NCI-H2029 treated with DMSO at 0.1 percent for 48 hours (cell line): ENCODE results near the gene THSD4.

Experiments used
- DNase-seq: peaks from one replicate; lab custom pipeline; 2025; lab: John Stamatoyannopoulos, UW

THSD4 gene

DNA sequence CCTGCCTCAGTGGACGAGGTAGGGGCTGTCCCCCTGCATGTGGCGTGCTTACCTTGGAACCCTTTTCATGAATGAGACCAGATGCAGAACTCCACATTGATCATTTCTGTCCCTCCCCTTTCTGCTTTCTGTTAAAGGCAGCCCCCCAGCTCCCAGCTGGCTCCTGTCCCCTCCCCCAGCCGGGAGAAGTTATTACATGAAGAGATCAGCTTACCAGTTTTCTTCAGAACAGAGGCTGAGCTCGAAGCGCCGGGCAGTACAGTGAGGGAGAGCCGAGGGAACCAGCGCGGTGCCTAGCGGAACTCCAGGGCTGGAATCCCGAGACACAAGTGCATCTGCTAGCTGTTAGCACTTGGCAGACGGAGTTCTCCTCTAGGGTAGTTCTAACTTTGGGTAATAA lies 431.7 kb downstream of the THSD4 start:
- DNase-seq: no peak

DNA sequence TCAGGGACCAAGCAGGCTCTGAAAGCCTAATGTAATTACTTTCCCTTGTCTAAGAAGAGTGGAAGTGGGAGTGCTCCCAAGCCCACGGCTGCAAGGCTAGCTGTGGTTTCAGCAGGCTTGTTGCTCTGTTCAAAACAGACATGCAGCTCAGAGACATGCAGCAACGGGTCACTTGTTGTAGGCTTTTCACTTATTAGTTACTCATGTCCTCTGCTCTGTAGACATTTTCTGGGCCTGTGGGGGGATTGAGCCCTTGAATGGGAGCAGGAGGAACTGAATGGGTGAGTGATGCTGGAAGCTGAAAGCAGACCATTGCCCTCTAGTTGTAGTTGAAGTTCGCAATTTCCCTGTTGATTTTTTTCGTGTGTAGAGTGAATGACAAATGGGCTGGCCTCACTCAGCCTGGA lies 433.1 kb downstream of the THSD4 start:
- DNase-seq: no peak

DNA sequence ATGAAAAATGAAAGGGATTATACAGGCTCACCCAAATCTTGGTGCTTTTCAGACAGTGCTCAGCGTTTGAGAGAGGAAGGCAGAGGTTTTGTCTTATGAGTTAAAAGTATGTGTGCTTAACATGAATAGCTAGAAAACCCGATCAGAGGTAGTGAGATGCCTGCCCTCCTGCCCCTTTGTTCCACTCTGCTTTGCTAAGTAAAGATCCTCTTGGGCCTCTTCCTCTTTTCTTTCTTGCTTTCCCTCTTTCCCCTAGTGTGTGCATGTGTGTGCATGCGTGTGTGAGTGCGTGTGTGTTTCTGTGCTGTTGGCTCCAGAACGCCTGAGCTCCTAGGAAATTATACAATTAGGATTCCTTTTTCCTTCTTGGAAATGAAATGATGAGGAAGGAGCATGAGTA lies 433.8 kb downstream of the THSD4 start:
- DNase-seq: no peak

DNA sequence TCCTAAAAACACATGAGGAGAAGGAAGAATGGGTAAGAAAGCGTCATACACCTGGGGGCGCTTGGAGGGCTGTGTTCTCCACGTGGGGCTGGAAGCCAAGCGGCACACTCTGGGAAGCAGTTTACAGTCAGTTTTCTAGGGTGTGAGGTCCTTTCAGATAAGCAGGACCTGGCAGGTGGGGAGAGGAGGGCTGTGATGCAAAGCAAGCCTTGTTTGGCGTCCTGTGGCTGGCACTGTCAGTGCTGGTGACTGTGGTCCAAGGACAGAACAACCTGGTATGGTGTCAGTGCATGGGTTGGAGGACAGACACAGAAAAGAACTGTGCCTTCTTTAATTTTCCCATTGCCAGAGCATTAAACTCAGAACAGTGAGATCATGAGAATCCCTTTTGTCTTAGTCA lies 434.4 kb downstream of the THSD4 start:
- DNase-seq: no peak

DNA sequence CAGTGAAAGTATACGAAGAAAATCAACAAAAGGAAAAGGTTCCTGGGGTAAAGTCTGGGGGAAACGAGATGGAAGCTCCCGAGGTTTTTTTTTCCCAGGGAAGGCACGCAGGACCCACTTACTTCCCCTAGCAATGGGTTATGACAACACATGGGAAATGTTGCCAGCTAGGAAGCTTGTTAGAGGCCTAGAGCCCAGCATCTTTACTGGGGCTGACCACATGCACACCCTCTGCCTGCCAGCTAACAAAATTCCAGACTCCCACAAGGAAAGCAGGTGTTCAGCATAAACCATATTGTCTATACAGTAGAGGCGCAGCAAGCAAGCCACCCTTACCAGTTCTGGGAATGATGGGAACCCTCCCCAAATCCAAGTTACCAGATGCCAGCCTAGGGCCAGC lies 436.3 kb downstream of the THSD4 start:
- DNase-seq: no peak

DNA sequence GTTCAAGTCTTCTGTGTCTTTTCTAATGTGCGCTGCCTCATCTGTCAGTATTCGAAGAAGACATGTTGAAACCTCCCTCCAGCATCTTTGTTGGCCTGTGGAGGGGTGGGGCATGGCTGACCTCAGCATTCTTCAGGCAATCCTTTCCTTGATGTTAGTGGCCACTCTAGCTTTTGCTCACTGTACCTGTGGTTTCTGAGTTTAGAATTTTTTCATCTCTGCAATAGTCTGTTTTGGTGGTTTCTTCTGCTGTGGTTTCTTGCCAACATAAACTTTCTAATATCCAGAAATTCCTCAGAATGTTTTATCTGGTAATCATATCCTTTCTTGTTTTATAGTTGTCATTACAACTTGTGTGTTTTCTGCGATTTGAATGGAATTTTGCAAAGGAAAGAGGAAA lies 443.8 kb downstream of the THSD4 start:
- no peak for DNase-seq

DNA sequence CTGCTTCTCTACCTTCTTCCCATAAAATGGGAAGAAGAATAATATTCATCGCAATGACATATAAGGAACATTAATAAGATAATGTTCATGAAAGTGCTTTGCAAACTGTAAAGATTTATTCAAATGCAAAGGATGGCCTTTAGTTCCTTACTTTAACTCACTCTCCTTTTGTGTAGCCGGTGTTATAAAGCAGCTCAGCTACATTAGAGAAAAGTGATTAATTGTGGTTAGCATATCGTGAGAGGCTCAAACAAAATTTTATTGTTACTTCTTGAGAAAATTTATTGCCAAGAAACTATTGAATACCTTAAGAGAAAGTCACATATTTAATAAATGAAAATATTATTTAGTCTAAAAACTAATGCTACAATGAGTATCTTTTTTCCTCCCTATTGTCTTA lies 444.3 kb downstream of the THSD4 start:
- DNase-seq: no peak

DNA sequence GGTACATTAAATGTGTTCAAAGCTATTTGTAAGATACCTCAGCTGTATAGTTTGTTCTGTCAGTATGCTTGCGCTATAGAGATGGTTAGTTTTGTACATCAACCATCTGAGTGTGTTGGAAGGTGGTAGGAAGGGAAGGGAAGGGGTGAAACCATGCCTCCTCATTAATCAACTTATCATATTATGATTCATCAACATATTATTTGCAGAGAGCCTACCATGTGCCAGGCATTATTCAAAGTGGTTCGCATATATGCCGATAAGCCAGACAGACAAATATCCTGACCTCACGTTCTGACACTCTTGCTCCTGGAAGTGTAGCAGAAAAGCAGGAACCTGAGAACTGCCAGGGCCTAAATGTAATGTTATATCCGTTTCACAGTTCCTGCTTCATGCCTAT lies 447.0 kb downstream of the THSD4 start:
- DNase-seq: no peak

DNA sequence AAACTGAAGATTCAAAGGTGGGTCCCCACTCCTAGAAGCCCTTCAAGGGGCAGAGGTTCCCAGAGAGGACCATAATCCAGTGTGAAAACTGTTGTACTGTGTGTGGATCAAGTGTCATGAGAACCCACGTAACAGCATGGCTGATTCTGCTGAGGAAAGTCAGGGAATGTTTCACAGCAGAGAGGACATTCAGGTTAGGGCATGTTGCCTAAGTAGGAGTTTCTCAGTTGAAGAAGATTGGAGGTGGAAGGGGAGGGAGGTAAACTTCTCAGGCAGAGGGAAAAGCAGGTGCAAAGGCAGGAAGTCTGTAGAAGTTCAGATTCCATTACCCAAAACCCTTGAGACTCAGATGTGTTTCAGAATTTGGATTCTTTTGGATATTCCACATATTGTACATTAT lies 448.9 kb downstream of the THSD4 start:
- no peak for DNase-seq

DNA sequence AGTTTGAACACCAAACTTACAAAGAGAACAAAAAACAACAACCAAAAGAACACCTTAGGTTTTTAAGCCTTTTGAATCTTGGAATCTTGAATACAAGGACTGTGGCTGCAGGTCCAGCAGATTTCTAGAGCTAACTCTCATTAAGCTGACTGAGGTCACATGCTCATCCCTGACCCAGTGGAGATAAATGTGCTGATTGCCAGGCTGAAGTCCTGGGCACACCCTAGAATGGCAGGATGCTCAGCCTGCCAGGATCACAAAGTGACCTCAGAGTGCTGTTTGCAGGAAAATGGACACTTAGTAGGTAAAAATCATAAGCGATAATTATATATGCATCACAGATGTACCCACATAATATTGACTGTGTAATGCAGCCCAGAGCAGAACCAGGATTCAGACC lies 449.7 kb downstream of the THSD4 start:
- no peak for DNase-seq

DNA sequence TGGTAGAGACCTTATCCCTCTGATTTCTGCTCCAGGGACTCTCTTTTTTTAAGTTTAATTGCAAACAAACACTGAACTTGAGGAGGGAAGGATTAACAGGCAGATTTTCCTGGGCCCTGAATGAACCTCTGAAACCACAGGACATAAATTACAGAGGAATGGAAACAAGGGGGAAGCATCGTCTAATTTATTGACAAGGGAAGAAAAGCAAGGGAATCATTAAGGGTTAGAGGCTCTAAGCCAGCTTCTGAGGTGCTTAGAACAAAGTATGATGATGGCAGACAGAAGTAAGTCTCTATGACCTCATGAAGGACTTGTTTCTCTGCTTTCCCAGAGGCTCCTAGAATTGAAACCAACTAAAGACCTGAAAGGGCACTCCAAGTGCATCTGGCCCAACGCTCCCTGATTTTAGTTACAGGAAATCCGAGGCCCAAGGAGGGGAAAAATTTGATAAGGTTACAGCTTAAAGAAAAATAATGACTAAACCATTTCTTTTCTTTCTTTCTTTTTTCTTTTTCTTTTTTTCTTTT lies 450.4 kb downstream of the THSD4 start:
- no peak for DNase-seq

DNA sequence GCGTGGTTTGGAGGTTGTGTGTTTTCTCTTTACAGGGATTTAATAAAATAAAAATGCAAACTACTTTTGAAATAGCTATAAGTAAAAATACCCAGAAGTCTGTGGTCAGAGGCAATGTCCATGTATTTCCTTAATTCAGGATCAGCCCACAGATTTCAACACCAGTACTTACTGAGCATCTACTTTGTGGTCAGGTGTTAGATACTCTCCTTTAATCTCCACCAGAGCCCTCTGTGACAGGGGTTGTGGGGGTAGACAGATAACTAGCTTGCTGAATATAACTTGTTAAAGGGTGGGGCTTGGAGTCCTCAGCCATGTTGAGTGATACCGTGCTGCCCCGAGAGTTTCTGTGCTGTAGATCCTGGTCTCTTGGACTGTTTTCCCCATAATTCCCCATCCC lies 451.0 kb downstream of the THSD4 start:
- no peak for DNase-seq

DNA sequence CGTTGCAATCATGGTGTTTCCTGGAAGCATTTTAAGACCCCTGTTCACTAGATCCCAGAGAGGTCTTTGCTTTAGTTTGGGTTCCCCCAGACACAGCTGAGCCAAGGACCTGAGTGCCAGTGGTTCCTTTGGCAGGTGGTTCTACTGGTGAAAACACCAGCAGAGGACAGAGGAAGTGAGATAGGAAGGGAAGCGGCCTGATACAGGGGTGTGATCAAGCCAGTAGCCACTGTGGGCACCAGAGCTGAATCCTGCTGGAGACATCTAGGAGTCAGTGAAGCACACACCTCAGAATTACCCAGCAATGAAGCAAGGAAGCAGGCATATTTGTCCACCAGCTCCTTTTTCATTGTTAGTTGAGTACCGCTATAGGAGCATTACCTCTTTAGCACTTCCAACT lies 451.9 kb downstream of the THSD4 start:
- DNase-seq: no peak

DNA sequence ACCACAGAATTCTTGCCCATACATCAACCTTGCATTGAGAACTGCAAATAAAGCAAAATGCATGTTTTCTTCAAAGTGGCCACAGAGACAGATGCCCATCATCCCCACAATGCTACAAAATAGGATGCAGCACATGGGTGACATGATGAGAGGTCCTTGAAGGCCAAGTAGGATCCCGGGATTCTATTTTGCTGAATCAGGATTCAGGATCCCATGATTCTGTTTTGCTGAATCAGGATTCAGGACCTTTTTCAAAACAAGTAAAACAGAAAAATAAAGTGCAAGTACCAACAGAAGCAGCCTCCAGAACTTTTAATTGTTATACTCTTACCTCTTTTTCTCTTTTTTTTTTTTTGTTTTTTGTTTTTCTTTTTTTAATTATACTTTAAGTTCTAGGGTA lies 453.0 kb downstream of the THSD4 start:
- DNase-seq: no peak

DNA sequence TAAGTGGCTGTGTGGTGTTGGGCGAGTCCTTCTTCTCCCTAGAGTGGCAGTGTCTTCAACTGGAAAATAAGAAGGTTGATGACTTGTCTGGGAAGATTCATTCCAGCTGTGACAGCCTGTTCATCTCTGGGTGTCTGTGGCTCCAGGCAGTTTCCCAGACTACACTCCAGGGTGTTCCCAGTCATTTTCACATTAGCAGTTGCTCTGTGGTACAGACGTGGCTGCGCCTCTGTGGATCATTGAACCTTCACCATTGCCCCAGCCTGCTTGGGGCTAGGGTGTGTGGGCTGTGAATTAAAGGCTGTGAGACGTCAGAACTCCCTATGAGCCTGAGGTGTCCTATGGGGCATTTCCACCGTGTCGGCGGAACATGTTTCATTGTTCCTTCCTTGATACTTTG lies 455.5 kb downstream of the THSD4 start:
- DNase-seq: no peak

DNA sequence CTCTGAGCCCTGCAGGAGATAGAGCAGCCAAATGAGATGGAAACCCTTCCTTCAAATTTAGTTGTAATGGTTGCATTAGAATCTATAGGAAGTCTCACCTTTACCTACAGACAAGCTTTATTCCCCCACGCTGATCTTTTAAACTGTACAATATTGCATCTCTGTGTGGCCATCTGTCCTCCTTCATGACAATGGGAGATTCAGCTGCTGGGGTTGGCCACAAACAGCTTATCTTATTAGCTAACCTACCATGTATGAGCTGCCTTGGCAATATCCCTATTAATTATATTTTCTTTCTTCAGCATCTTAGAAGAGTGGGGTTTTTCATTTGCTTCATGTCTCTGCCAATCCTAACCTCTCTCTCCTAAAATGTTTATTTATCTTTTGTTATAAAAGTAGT lies 456.4 kb downstream of the THSD4 start:
- DNase-seq: no peak

DNA sequence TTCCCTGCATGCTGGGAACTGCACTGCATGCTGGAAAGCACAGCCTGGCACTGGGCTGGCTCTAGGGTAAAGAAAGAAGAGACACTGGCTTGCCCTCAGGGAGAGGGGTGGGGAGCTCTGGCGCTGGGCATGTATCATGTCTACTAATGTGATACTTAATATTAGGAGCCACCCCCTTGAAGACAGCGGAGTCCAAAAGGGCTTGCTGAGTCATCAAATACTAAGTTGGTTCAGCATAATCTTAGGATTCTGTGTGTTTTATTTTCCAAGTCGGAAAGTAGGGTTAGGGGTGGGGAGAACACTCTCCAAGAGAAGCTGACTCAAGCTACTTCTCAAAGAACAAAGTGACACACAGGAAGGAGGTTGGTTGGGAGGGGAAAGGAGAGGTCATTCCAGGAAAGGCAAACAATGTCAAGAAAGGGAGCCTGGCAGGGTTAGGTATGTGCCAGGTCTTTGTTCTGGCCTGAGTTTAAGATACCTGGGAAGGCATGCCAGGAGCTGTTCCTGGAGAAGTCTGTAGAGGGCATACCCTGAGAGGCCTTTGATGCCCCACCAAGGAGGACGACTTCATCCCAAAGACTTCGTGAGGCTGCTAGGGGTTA lies 457.3 kb downstream of the THSD4 start:
- no peak for DNase-seq

DNA sequence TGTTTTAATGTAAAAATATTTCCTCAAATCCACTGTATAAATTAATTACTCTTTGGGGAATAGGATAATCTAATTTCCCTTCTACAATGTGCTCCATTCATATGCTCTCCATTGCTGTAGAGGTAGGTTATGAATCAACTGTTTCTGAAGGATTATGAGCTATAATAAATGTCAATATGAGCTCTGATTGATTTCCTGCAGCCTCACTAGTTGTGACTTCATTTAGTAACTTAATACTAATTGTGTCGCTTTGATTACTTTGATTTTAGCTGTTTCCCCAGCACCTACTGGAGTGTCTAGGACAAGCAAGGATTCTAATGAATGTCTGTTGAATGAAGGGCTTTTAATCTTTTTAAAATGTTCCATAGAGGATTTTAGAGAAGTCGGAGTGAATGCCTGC lies 458.3 kb downstream of the THSD4 start:
- DNase-seq: no peak

DNA sequence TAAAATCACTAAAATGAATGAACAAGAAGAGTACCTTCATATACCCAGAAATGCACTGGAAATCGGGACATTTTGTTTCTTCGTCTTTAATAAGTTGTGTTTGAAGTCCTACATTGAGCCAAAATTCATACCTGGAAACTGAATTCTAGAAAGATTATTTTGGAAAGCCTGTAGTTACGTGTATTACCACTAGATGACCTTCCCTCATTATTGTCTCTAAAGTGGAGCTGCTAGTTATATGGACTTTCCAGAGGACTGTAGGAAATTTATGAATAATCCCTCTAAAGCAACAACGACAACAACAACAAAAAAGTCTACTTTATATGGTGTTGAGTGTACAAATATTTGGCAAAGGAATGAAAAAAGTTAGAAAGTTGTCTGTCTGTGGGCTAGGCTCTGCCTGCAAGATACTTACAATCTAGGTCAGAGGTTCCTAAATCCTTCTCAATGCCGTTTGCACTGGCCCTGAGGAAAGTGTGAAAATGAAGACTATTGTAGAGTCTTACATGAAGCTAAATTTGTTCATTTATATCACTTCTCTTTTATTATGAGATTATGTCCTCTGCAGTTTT lies 460.3 kb downstream of the THSD4 start:
- DNase-seq: no peak

DNA sequence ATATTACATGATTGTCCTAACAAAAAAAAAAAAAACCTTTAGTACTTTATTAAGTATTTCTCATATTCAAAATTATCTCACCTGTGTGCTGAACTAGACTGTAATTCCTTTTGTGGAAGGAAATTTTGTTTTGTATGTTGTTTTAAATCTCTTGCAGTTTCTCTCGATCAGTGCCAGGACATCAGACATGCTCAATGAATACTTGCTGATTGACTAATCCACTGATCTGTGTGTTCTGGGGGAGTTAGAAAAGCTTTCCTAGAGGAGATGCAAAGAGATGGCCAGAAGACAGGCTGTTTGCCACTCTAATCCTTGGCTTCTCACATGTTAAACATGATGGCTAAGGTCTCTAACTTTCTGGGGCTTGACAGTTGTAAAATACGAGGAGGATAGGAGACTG lies 461.8 kb downstream of the THSD4 start:
- DNase-seq: no peak

DNA sequence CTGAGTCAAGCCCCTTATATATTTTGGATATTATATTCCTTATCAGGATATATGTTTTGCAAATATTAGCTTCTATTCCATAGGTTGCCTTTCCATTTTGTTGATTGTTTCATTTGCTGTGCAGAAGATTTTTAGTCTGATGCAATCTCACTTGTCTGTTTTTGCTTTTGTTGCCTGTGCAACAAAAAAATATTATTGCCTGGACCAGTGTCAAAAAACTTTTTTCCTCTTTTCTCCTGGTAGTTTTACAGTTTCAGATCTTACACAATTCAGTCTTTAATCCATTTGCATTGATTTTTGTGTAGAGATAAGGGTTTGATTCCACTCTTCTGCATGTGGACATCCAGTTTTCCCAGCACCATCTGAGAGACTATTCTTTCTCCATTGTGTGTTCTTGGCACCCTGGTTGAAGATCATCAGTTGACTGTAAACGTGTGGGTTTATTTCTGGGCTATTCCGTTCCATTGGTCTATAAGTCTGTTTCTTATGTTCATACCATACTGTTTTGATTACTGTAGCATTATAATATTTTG lies 466.2 kb downstream of the THSD4 start:
- no peak for DNase-seq

DNA sequence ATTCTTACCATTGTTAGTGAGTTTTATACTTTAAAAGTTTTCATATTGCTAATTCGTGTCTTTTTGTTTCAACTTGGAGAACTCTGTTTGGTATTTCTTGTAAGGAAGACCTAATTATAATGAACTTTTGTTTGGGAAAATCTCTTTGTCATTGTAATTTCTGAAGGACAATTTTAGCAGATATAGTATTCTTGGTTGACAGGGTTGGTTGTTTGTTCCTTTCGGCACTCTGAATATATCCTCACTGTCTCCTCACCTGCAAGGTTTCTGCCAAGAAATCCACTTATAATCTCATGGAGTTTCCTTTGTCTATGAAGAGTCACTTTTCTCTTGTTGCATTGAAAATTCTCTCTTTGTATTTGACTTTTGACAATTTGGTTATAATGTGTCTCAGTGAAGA lies 469.9 kb downstream of the THSD4 start:
- no peak for DNase-seq

DNA sequence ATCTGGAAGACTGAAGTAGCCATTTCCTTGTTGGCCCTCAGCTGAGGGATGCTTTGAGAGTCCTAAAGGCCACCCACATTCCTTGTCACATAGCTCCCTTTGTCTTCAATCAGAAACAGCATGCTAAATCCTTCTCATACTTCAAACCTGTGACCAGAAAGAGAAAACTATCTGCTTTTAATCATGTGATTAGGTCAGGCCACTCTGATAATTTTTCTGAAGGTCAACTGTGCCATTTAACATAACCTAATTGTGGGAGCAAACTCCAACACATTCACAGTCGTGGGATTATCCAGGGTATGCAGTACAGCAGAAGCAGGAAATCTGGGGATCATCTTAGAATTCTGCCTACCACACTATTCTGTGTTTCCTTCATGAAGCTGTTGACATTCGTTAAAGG lies 471.2 kb downstream of the THSD4 start:
- no peak for DNase-seq

DNA sequence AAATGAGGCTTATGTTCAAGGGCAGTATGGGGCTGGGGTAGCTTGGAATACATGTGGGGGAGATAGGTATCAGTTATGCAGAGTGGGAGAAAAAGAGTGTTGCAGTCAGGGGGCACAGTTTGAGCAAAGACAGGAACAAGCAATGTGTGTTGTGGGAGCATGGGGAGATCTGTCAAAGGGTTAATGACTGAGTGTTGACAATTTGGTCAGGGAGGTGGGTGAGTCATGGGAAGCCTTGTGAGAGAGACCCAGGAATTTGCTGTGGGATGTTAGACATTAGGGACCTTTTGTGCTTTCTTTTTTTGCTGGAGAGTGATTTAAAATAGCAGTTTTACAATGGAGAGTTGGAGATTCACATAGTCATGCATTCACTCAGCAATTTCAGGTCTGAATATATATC lies 473.5 kb downstream of the THSD4 start:
- DNase-seq: no peak
